T-helper 17 cell (primary cell): ENCODE results near the gene POLD2. TPM values are rescaled to one million over a fixed set of nuclear protein-coding genes. Genes with fewer than 3 reads are reported as not detected.

Source experiments
- ATAC-seq: fragments of 150-1000 bp; cut with Tn5 transposase; 2 replicates; pipeline ENCODE4 v1.10.0; 2021; ENCODE audit warnings: mild to moderate bottlenecking, moderate library complexity
- DNase-seq, 3 donors: peaks; one replicate each; pipeline versions ENCODE4 v3.0.0 to v3.0.0-alpha.2; 2020 to 2021
- H3K9me3 ChIP-seq: one replicate; pipeline ENCODE4 v1.7.0; 2013; ENCODE audit warnings: low read length, mild to moderate bottlenecking; ENCODE audit not compliant: control insufficient read depth, poor library complexity, severe bottlenecking
- H3K27ac Mint-ChIP-seq: one replicate; pipeline ENCODE4 v1.8.0; 2022; ENCODE audit warnings: mild to moderate bottlenecking, moderate library complexity, mixed read lengths
- H3K27me3 Mint-ChIP-seq: one replicate; pipeline ENCODE4 v1.8.0; 2022; ENCODE audit warnings: mixed read lengths
- H3K36me3 Mint-ChIP-seq: one replicate; pipeline ENCODE4 v1.8.0; 2022; ENCODE audit warnings: low read depth, mixed read lengths
- H3K4me1 Mint-ChIP-seq: one replicate; pipeline ENCODE4 v1.8.0; 2022; ENCODE audit warnings: mild to moderate bottlenecking, mixed read lengths
- H3K4me3 Mint-ChIP-seq: one replicate; pipeline ENCODE4 v1.8.0; 2022; ENCODE audit warnings: mild to moderate bottlenecking, moderate library complexity, mixed read lengths
- total RNA-seq, 4 donors: library from RNA in 2 of 4; stranded (reverse) in 2 of 4; gene quantifications; one replicate each; pipeline ENCODE4 v1.2.3 and lab custom pipeline; 2022 to 2026

The POLD2 gene
- total RNA-seq, 2 donors from 2014 or later = 46.3 to 53.3 TPM

DNA sequence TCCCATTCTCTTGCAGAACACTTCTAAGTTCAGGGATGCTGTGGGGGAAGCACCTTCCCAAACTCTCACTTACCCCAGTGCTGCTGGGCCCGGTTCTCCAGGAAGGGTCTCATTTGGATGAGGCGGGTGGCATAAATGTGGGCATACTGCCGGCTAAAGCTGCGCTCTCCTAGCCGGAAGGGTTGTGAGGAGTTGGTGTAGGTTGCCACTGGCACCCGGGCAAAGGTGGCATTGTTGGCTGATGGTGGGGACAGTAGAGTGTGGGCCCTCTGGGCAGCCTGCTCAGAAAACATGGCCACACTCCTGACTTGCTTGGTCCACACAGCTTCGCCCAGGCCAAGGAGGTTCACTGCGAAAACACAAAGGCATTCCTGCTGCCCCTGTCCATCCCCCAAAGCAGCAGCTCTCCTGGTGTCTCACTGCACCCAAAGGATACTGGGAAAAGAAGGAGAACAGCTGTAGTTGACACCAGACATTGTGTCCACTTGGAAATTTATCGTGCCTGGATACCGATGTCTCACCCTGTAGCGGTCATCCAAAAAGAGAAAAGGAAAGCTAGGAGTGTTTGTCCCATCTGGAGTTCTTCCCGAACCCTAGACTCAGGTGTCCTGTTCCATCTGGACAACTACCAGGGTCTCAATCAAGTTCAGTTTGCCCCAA, 1.5 kb downstream of the POLD2 start:
- peaks cover 14% of the 10 kb centered on the region for H3K4me1 Mint-ChIP-seq
- DNase-seq (no peak), ATAC-seq (no peak)
- no peaks in the 10 kb centered on the region for H3K9me3 ChIP-seq
- no peaks in the 10 kb centered on the region for H3K36me3 Mint-ChIP-seq
- no peaks in the 10 kb centered on the region for H3K27me3 Mint-ChIP-seq
- H3K4me3 Mint-ChIP-seq = peak overlapping the region; percentile 96
- H3K27ac Mint-ChIP-seq = peak overlapping the region; percentile 90

DNA sequence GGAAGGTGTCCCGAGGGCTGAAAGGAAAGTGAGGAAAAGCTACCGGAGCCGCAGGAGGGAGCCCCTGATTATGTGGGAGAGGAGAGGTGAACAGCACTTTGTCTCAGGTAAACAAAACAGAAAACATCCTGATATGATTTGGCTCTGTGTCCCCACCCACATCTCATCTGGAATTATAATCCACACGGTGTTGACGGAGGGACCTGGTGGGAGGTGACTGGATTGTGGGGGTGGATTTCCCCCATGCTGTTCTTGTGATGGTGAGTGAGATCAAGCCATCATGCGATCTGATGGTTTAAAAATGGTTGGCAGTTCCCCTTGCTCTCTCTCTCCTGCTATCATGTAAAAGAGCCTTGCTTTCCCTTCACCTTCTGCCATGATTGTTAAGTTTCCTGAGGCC, 3.0 kb downstream of the POLD2 start:
- Mint-ChIP-seq H3K27ac (peak overlapping the region; percentile 53), H3K4me1 (peaks cover 14% of the 10 kb centered on the region), H3K27me3 (no peaks in the 10 kb centered on the region), H3K4me3 (no peak overlapping the region), H3K36me3 (no peaks in the 10 kb centered on the region)
- no peaks in the 10 kb centered on the region for H3K9me3 ChIP-seq
- DNase-seq = no peak
- ATAC-seq = no peak

GRCh38 chr7:44119829-44120380, 3.4 kb downstream of the POLD2 start:
- no peaks in the 10 kb centered on the region for H3K27me3 Mint-ChIP-seq
- no peaks in the 10 kb centered on the region for H3K9me3 ChIP-seq
- ATAC-seq = no peak
- H3K36me3 Mint-ChIP-seq = no peaks in the 10 kb centered on the region
- H3K4me3 Mint-ChIP-seq = no peak overlapping the region
- DNase-seq = no peak
- peak overlapping the region; percentile 37 for H3K27ac Mint-ChIP-seq
- H3K4me1 Mint-ChIP-seq = peaks cover 14% of the 10 kb centered on the region

DNA sequence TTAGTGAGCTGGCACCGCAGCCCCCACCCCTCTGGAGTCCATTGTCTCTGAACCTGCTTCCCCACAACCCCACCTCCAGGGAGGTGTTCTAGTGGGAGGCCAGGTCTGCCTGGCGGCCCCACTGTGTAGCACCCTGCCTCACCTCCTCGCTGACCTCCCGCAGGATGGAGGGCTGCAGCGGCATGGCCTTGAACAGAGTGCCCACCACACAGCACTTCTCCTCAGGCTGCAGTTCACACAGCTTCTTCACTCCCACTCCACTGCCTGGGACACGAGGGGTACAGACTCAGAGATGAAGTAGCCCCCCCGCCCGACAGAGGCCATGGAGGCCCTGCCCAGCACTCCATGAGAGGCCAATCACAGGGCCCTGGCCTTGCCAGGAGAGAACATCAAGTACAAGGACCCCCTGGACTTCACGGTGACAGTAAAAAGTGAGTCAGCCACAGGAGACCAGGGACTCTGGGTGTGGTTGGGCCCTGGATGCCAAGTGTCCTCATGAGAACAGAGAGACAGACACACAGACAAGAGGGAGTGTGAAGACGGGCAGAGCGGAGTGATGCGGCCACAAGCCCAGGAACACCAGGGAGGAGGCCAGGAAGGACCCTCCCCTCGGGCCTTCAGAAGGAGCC, 5.4 kb downstream of the POLD2 start:
- Mint-ChIP-seq H3K27me3 (no peaks in the 10 kb centered on the region), H3K36me3 (no peaks in the 10 kb centered on the region), H3K27ac (no peak overlapping the region), H3K4me3 (no peak overlapping the region), H3K4me1 (peaks cover 11% of the 10 kb centered on the region)
- DNase-seq (no peak), ATAC-seq (no peak)
- H3K9me3 ChIP-seq = no peaks in the 10 kb centered on the region

DNA sequence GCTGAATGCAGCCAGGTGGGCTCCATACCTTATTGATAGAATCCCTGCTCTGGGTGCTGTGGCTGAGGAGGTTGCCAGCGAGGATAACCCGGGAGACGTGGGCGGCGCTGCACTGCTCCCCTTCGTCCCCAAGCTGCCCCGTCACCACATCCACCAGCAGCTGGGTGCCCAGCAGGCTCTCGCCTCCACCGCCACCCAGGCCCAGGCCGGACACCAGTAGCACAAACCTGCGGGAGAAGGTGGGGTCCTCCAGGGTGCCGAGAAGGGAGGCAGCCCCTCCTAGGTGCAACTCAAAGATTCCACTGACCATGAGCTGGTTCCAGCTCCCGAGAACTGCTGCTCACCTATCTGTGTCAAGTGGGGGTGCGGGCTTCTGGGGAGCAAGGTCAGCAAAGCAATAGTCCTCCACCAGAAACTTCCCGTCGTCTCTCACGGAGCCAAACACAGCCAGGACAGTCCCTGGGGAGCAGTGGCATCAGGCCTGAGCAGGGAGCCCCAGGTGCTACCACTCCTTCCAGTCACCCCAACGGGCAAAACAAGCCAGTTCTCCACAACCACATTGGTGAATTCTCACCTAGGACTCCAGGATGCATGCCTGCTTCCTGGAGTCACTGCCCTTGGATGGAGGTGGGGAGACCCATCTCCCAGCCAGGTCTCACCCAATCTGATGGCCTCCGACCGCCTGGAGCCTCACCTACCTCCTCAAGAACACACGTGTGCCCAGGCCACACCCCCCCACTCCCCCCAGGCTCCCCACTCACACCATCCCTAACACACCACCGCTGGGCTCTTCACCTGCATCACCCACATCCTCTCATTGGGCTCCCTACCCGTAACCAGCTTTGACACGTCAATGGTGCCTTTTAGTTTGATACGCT, 6.3 kb downstream of the POLD2 start:
- DNase-seq (no peak), ATAC-seq (no peak)
- Mint-ChIP-seq H3K4me1 (peaks cover 7% of the 10 kb centered on the region), H3K4me3 (no peak overlapping the region), H3K27me3 (no peaks in the 10 kb centered on the region), H3K27ac (no peak overlapping the region), H3K36me3 (no peaks in the 10 kb centered on the region)
- H3K9me3 ChIP-seq = no peaks in the 10 kb centered on the region

- H3K9me3 ChIP-seq = no peaks in the 10 kb centered on the region
- no peak overlapping the region for H3K27ac Mint-ChIP-seq
- H3K27me3 Mint-ChIP-seq = no peaks in the 10 kb centered on the region
- DNase-seq (no peak), ATAC-seq (no peak)
- H3K4me1 Mint-ChIP-seq = peaks cover 7% of the 10 kb centered on the region
- no peaks in the 10 kb centered on the region for H3K36me3 Mint-ChIP-seq
- no peak overlapping the region for H3K4me3 Mint-ChIP-seq
Measured at GRCh38 chr7:44116087-44116788, 7.1 kb downstream of the POLD2 start.

DNA sequence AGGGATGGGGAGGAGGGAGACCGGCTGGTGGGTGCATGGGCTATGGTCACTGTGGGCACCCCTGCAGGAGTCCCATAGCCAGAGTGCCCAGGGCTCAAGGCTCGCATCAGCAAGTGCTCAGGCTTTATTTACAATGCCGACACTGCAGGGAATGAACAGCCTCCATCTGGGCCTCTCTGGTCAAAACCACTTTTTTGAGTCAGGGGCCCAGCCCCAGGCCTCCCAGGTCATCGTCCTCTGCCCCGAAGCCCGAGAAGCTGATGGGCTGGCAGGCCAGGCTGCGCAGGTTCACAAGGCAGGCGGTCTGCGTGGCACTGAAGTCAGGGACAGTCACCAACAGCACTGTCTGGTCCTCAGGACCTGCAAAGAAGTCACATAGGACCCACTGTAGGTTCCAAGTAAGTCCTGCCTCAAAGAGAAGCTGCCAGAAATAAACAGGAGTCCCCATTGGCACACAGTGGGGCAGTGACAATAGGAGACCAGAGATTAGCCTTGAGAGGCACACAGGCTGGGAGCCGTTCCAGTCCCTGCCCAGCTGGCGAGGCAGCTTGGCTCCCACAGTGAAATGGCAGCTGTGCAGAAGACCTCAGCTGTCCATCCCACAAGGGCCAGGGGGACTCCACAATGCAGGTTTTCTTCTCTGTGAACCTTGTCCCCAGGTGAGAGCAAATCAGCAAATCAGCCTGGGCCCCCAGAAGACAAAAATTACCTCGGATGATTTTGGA, 8.6 kb downstream of the POLD2 start:
- H3K9me3 ChIP-seq = no peaks in the 10 kb centered on the region
- Mint-ChIP-seq H3K27ac (no peak overlapping the region), H3K4me3 (no peak overlapping the region), H3K27me3 (no peaks in the 10 kb centered on the region), H3K36me3 (no peaks in the 10 kb centered on the region), H3K4me1 (peaks cover 3% of the 10 kb centered on the region)
- no peak for ATAC-seq
- DNase-seq = no peak

DNA sequence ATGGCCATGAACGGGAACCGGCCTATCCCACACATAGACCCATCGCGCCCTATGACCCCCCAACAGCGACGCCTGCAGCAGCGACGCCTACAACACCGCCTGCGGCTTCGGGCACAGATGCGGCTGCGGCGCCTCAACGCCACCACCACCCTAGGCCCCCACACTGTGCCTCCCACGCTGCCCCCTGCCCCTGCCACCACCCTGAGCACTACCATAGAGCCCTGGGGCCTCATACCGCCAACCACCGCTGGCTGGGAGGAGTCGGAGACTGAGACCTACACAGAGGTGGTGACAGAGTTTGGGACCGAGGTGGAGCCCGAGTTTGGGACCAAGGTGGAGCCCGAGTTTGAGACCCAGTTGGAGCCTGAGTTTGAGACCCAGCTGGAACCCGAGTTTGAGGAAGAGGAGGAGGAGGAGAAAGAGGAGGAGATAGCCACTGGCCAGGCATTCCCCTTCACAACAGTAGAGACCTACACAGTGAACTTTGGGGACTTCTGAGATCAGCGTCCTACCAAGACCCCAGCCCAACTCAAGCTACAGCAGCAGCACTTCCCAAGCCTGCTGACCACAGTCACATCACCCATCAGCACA, 9.5 kb downstream of the POLD2 start:
- H3K27ac Mint-ChIP-seq = no peak overlapping the region
- H3K4me3 Mint-ChIP-seq = no peak overlapping the region
- H3K9me3 ChIP-seq = no peaks in the 10 kb centered on the region
- no peak for ATAC-seq
- H3K4me1 Mint-ChIP-seq = no peaks in the 10 kb centered on the region
- no peak for DNase-seq
- no peaks in the 10 kb centered on the region for H3K27me3 Mint-ChIP-seq
- no peaks in the 10 kb centered on the region for H3K36me3 Mint-ChIP-seq

DNA sequence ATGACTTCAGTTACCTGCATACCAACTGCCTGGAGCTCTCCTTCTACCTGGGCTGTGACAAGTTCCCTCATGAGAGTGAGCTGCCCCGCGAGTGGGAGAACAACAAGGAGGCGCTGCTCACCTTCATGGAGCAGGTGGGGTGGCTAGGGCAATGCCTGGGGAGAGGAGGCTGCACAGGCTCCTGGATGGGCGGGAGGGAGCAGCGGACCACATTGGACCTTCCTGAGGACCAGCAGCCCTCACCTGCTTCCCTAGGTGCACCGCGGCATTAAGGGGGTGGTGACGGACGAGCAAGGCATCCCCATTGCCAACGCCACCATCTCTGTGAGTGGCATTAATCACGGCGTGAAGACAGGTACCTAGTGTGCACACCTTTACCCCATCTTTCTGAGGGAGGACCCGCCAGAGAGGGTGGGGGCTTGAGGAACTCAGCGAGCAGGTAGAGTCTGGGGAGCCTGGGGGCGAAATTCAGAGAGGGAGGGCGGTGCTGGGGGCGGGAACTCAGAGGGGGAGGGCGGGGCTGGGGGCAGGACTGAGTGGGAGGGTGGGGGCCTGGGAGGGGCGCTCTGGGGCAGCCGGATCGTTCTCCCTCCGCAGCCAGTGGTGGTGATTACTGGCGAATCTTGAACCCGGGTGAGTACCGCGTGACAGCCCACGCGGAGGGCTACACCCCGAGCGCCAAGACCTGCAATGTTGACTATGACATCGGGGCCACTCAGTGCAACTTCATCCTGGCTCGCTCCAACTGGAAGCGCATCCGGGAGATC, 10.2 kb downstream of the POLD2 start:
- H3K27me3 Mint-ChIP-seq = no peaks in the 10 kb centered on the region
- no peaks in the 10 kb centered on the region for H3K36me3 Mint-ChIP-seq
- ATAC-seq = no peak
- DNase-seq = no peak
- no peaks in the 10 kb centered on the region for H3K9me3 ChIP-seq
- no peak overlapping the region for H3K27ac Mint-ChIP-seq
- no peaks in the 10 kb centered on the region for H3K4me1 Mint-ChIP-seq
- no peak overlapping the region for H3K4me3 Mint-ChIP-seq

DNA sequence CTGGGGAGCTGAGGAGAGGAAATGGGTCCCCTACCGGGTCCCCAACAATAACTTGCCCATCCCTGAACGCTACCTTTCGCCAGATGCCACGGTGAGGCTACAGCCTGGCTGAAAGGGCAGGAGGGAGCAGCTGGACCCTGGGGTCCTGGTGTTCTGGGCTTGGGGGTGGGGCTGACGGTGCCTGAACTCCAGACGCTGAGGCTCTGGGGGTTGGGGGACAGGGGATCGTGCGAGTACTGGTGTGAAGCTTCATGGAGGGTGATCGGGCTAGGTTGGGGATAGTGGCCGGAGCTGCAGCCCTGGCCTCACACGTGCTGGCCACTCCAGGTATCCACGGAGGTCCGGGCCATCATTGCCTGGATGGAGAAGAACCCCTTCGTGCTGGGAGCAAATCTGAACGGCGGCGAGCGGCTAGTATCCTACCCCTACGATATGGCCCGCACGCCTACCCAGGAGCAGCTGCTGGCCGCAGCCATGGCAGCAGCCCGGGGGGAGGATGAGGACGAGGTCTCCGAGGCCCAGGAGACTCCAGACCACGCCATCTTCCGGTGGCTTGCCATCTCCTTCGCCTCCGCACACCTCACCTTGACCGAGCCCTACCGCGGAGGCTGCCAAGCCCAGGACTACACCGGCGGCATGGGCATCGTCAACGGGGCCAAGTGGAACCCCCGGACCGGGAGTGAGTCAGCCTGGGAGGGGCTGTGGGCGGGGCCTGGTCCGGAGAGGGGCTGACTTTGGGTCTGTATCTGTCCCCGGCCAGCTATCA, 10.9 kb downstream of the POLD2 start:
- Mint-ChIP-seq H3K27ac (no peak overlapping the region), H3K27me3 (no peaks in the 10 kb centered on the region), H3K4me1 (no peaks in the 10 kb centered on the region), H3K4me3 (no peak overlapping the region), H3K36me3 (no peaks in the 10 kb centered on the region)
- DNase-seq (no peak), ATAC-seq (no peak)
- no peaks in the 10 kb centered on the region for H3K9me3 ChIP-seq

DNA sequence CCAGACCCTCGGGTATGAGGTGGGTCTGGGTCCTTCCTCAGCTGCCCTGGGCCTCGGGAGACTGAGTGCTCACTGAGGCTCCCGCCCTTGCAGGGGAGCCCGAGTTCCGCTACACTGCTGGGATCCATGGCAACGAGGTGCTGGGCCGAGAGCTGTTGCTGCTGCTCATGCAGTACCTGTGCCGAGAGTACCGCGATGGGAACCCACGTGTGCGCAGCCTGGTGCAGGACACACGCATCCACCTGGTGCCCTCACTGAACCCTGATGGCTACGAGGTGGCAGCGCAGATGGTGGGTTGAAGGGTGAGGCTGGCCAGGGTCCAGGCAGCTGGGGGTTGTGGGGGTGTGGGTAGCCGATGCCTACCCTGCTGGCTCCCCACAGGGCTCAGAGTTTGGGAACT, 11.6 kb downstream of the POLD2 start:
- H3K27ac Mint-ChIP-seq = no peak overlapping the region
- H3K9me3 ChIP-seq = no peaks in the 10 kb centered on the region
- ATAC-seq (no peak), DNase-seq (no peak)
- no peaks in the 10 kb centered on the region for H3K4me1 Mint-ChIP-seq
- H3K4me3 Mint-ChIP-seq = no peak overlapping the region
- H3K36me3 Mint-ChIP-seq = no peaks in the 10 kb centered on the region
- no peaks in the 10 kb centered on the region for H3K27me3 Mint-ChIP-seq
